Ramos (cell line): ENCODE measurements around the gene ZNF629.

ENCODE experiments used
- in situ Hi-C: fragments of 300-500 bp; cut with MboI; formaldehyde crosslinking; loops from one replicate; pipeline ENCODE4 v1.14.3; 2022; ENCODE audit warnings: low sequenced_read_pairs; ENCODE audit not compliant: unreplicated experiment

ZNF629 gene

DNA sequence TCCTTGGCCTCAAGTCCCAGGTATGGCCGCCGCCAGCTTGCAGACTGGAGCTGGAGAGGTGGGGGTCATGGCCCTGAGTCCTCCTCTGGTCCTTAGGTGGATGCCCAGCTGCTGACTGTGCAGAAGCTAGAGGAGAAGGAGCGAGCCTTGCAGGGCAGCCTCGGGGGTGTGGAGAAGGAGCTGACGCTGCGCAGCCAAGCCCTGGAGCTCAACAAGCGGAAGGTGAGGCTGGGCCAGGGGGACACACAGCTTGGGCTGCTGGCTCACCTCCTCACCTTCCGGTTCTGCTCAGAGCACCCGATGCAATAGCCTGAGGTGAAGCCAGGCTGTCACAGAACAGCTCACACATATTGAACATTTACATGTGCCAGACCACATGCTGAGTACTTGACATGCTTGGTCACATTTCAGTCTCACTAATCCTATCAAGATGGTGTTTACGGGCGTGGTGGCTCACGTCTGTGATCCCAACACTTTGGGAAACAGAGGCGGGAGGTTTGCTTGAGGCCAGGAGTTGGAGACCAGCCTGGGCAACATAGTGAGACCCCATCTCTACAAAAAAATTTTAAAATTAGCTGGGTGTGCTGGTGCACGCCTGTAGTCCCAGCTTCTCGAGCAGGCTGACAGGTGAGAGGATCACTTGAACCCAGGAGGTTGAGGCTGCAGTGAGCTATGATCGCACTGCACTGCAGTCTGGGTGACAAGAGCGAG, 17.5 kb downstream of the ZNF629 start:
- in situ Hi-C loops, result loop anchor here (5.0 kb wide), 1 partner anchor 38 kb away; no protein-coding TSS in a partner anchor

DNA sequence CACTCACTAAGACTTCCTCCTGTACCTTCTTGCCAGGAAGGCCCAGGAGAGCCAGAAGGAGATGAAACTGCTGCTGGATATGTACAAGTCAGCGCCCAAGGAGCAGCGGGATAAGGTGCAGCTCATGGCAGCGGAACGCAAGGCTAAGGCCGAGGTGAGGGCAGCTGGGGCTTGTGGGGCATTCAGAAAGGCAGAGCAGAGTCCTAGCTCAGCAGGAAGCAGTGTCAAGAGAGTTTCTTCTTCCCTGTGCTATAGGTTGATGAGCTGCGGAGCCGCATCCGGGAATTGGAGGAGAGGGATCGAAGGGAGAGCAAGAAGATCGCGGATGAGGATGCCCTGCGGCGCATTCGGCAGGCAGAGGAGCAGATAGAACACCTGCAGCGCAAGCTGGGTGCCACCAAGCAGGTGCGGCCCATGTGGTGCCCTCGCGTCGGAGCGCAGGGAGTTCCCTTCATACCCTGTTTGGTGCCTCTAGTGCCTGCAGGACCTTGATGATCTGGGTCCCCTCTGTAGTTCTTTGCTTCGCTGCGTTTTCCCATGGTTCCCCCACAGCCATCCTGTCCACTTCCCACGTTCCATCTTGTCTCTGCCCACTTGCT, 18.3 kb downstream of the ZNF629 start:
- in situ Hi-C loops, result loop anchor here (5.0 kb wide), 1 partner anchor 39 kb away; no protein-coding TSS in a partner anchor

DNA sequence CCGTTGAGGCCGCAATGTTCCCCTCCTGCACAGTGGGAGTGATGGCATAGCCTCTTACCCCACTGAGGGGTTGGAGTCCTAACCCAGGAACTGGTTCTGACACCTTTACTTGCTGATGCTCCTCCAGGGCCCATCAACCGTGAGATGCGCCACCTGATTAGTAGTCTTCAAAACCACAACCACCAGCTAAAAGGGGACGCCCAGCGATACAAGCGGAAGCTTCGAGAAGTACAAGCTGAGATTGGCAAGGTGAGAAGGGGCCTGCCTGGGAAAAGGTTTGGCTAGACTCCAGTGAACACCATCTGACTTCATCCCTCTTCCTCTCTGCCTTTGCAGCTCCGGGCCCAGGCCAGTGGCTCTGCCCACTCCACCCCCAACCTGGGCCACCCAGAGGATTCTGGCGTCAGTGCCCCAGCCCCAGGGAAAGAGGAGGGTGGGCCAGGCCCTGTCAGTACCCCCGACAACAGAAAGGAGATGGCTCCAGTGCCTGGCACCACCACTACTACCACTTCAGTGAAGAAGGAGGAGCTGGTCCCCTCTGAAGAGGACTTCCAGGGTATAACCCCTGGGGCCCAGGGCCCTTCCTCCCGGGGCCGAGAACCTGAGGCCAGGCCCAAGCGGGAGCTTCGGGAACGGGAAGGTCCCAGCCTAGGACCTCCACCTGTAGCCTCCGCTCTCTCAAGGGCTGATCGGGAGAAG, 19.1 kb downstream of the ZNF629 start:
- in situ Hi-C loops, result loop anchor here (5.0 kb wide), 1 partner anchor 39 kb away; no protein-coding TSS in a partner anchor

DNA sequence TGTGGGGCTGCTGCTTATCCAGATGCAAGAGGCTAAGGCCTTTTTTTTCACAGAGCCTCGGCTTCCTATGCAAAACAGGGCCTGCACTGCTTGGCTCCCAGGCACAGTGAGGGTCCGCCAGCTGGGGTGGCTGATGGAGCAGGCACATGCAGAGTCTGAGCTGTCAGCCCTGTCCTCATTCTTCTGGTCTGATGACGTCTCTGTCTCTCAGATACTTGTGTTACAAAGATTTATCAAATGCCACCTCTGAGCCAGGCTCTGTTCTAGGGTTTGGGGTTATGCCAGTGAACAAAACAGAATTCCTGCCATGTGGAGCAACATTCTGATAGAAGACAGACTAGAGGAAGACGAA, 20.1 kb downstream of the ZNF629 start:
- in situ Hi-C loops, result loop anchor here (5.0 kb wide), 1 partner anchor 40 kb away; no protein-coding TSS in a partner anchor

DNA sequence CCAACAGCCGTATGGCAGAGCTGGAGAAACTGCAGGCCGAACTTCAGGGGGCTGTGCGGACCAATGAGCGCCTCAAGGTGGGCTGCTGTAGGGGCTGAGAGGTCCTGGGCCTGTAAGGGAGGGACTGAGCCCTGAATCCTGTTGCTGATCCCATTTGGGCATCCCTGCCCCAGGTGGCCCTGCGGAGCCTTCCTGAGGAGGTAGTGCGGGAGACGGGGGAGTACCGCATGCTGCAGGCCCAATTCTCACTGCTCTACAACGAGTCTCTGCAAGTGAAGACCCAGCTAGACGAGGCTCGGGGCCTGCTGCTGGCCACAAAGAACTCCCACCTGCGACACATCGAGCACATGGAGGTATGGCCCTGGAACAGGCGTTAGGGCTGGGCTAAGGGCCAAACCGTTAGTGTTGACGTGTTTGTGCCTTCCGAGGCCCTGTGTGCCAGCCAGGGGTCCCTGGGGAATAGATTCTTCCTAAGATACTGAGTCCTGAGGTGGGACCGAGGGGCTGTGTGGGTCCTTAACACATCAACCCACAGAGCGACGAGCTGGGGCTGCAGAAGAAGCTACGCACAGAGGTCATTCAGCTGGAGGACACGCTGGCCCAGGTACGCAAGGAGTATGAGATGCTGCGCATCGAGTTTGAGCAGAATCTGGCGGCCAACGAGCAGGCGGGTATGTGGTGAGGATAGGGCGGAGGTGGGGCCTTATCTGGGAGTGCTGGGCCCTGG, 20.6 kb downstream of the ZNF629 start:
- in situ Hi-C loops, result loop anchor here (5.0 kb wide), 1 partner anchor 41 kb away; no protein-coding TSS in a partner anchor

DNA sequence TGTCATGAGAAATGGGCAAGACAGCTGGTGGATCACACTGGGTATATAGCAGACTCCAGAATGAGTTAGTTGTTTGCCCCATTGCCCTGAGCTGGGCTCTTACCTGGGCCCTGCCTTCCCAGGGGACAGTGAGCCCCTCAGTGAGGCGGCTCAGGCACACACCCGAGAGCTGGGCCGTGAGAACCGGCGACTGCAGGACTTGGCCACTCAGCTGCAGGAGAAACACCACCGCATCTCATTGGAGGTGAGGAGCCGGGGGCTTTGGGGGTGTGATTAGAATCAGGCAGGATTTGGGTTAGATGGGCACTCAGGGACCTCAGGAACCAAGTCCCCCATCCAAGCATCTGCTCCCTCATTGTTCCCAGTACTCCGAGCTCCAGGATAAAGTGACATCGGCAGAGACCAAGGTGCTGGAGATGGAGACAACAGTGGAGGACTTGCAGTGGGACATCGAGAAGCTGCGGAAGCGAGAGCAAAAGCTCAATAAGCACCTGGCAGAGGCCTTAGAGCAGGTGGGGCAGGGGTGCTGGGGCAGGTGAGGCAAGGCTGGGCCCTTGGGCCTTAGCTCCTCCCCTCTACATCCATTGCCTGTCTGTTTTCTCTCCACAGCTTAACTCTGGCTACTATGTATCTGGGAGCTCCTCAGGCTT, 22.1 kb downstream of the ZNF629 start:
- in situ Hi-C loops, result loop anchor here (5.0 kb wide), 1 partner anchor 42 kb away; no protein-coding TSS in a partner anchor

DNA sequence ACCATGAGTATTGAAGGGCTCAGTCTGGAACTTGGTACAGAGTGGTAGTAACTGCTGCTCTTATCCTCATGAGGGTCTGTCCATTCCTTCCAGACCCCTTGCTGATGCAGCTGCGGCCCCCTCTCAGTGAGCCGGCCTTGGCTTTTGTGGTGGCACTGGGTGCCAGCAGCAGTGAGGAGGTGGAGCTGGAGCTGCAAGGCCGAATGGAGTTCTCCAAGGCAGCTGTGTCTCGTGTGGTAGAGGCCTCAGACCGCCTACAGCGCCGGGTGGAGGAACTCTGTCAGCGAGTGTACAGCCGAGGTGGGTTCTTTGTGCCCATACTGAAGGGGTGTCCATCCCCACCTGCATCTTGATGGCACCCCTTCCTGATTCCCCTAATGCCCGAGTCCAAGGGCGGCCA, 22.9 kb downstream of the ZNF629 start:
- in situ Hi-C loops, result no loop called here

DNA sequence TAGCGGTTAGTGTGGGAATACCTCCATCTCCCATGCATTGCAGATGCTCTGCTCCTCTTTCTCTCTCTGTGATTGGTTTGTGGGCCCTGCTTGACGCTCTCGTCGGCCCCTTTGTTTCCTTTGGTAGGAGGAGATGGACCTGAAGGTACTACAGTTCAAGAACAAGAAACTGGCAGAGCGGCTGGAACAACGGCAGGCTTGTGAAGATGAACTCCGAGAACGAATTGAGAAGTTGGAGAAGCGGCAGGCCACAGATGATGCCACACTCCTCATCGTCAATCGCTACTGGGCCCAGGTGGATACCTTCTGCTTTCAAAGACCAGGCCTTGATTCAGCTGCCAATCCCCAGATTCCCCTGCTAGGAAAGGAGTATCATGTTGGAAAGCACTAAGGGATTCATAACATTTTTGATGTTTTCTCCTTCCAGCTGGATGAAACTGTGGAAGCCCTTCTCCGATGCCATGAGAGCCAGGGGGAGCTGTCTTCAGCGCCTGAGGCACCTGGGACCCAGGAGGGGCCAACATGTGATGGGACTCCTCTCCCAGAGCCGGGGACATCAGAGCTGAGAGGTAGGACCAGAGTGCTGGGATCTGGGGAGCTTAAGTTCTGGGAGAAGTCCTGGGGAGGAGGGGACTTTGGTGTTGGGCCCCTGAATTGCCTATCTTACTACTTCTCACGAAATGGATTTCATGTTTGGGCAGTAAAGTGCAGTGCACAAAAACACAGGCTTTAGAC, 23.8 kb downstream of the ZNF629 start:
- in situ Hi-C loops, result no loop called here

DNA sequence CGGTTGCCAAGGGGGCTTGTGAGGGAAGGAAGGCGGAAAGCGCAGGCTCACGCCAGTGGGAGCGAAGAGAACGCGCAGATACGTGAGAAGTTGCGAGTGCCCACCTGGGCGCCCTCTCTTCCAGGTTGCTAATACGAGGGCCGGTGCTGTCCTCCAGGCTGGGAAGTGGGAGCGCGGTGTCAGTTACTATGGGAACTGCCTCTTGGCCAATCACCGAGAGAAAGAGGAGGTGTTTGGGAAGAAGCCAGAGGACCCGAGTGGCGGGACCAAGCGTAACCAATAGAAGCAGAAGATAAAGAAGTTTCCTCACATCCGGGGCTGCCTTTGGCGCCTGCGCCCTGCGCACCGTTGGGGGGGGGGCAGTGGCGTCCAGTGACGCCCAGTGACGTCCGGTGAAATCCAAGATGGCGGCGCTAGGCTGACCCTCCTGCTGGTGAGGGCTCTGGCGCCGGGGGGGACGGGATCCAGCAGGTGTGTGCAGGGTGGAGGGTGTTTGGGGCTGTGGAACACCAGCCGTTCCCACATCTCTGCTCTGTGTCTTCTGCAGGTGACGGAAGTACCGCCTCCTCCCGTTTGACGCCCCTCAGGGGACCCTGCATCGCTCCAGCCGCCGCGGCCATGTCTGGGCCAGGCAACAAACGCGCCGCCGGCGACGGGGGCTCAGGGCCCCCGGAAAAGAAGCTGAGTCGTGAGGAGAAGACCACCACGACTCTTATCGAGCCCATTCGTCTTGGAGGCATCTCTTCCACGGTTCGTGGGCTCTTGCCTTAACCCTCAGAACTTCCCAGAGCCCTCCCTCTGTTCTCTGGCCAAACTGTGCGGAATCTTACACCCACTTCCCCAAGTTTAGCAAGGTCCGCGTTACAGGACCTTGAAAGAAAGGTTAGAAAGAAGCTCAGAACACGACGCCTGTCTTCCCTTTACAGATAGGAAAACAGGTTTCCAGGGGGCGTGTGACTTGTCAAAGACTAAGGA, 24.8 kb downstream of the ZNF629 start, which contains the start of the genes CFAP119 and RNF40:
Gene CFAP119 (minus strand): TSS at position 135 of the 975 bp plus-strand sequence. CDS start 314 bp downstream, outside the sequence.
Gene RNF40 (plus strand): TSS at position 395 of the 975 bp plus-strand sequence. CDS start 224 bp downstream, at position 619.
- in situ Hi-C loops, result no loop called here

DNA sequence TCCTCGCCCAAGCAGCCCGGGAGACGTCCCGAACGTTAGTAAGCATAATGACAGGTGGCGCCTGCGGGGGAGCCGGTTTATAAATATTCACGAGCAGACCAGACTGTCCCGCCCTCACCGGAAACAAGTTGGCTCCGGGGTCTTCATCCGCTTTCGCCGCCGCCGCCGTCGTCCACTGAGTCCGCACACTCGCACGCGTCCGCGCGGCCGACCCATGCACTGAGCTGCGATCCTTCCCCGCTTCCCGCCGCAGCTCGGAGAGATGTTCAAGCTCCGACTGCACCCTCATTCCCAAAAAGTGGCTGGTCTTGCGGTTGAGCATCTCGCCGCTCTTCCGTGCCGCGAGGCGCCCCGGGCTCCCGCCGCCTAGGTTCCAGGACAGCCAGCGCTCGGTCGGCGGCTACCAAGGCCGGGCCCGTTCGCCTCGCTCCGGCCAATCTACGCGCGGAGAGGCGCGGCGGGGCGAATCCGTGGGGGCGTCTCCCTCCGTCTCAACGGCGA, 25.5 kb downstream of the ZNF629 start:
- in situ Hi-C loops, result no loop called here

DNA sequence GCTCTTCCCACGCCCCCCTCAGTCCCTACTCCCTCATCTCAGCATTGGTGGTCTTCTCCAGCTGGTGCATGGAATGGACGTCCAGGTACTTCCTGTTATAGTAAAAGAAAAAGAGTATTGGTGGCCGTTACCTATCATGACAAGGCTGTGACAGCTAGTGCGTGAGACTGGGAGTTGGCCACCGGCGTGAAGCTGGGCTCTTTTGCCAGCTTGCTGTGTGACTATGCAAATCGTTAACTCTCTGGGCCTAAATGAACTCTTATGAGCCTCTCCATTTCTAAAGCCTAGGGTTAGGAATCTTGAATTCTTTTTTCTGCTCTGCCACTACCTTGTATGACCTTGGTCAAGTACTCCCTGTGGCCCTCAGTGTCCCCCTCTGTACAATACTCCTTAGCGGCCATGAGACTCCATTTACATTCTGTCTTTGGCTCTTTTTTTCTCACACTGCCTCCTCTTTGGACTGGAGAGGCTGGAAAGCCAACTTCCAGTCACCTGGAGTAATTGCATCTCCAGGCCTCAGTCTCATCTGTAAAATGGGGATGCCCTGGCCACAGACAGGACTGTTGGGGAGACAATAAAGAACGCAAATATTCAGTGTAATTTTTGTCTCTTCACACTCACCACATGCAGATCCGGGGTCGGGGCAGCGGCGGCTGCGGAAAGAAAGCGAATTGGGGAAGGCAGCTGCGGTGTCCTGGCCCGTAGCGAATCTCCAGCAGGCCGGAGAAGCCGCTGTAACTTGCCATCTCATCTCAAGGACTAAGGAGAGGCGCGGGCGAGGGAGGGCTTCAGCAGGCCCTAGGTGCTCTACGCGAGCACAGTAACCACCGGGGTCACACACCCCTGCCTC, 26.2 kb downstream of the ZNF629 start:
- in situ Hi-C loops, result no loop called here

DNA sequence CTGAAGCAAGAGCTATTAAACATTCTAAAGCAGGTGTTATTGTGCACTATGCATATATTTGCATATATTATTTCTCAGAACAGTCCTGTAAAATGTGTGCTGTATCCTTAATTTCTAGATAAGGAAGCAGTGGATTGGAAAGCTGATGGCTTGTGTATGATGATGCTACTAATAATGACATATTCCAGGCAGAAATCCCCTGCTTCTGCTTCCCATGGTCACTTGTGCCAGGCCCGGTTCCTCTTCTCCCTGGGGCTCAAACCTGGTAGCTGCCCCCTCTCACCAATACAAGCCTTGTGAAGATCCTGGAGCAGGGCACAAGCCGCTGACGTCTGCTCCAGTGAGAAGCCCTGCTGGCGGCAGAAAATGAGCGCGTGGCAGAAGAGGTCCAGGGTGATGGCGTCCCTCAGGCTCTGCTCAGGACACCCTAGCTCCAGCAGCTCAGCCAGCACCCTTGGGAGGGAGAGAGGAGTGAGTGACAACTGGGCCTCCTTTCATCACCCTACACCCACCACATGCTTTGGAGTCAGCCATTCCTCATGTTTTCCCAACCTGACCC, 26.9 kb downstream of the ZNF629 start:
- in situ Hi-C loops, result no loop called here

DNA sequence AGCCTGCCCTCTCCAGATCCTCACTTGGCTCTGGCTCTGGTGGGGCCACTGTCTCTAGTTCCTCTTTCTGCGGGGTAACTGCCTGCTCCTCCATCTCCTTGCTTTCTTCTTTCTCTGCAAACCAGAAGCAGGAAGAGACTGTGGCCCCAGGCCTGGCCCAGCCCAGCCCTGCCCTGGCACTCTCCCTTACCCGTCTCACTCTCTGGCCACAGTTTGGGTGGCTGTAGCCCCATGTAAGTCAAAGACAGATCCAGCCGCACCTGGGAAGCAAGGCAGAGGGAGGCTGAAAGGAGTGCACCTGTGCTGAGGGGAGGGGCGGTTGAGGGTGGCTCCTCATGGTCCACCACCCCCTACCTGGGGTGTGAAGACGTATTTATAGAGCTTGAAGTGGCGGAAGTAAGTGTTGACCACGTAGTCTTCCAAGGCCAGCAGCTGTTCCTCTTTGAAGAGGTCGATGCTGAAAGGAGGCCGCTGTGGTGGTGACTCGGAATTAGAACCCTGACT, 28.0 kb downstream of the ZNF629 start:
- in situ Hi-C loops, result no loop called here

DNA sequence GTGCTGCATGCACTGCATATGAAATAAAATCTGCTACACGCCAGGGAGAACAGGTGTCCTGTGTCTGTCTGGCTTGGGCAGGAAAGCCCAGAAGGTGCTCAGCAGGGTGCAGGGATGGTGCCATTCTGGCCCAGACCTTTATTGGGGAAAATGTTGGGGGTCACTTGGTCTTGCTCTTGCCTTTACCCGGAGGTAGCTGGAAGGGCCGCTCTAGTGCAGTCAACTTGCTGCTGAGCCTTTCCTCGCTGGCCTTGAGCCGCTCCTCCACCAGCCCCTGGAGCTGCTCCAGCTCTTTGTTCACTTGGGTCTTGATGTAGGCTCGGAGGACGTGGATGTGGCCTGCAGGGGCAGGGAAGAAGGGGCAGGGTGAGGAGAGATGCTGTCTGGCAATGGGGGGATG, 29.7 kb downstream of the ZNF629 start:
- in situ Hi-C loops, result no loop called here

DNA sequence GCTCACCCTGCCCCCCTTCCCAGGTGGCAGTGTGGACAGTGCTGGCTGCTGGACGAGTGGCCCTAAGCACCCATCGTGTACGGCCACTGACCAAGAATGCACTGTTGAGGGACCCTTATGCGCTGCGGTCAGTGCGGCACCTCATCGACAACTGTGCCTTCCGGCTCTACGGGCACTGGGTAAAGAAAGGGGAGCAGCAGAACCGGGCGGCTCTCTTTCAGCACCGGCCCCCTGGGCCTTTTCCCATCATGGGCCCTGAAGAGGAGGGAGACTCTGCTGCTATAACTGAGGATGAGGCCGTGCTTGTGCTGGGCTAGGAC, 30.3 kb downstream of the ZNF629 start:
- in situ Hi-C loops, result no loop called here

DNA sequence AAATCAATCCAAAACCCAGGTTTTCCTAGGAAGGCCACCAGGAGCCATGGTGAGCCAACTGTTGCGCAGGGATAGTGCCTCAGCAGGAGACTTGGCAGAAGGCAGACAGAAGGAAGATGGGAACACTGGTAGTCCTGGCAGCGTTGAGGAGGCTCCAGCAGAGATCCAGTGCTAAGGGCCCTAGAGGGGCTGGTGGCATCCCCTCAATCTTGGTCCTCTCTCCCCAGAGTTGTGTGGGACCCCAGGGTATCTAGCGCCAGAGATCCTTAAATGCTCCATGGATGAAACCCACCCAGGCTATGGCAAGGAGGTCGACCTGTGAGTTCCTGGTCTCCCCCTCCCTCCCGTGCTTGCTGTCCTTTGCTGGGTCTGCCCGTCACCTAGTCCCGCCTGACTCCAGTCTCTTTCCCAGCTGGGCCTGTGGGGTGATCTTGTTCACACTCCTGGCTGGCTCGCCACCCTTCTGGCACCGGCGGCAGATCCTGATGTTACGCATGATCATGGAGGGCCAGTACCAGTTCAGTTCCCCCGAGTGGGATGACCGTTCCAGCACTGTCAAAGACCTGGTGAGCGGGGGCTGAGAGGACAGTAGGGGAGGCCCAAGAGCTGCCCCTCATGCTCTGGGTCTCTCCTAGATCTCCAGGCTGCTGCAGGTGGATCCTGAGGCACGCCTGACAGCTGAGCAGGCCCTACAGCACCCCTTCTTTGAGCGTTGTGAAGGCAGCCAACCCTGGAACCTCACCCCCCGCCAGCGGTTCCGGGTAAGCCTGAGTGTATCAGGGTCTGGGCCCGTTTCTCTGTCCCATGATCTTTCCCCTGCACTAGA, 30.8 kb downstream of the ZNF629 start:
- in situ Hi-C loops, result no loop called here
